ENCODE measurements around the gene RRM2.

RRM2 gene

GRCh38 chr2:10172033-10172871 lies 49.7 kb downstream of the RRM2 start:
- no peak for DNase-seq (ENCODE audit: low read depth)

- no peak for DNase-seq (ENCODE audit: low read depth)
Measured at GRCh38 chr2:10173258-10174005, 50.9 kb downstream of the RRM2 start.

GRCh38 chr2:10174173-10174572 lies 51.6 kb downstream of the RRM2 start:
- DNase-seq (ENCODE audit: low read depth), result no peak

- DNase-seq (ENCODE audit: low read depth), result no peak
Measured at GRCh38 chr2:10175441-10175840, 52.9 kb downstream of the RRM2 start.

- no peak for DNase-seq (ENCODE audit: low read depth)
Measured at GRCh38 chr2:10178751-10179150, 56.2 kb downstream of the RRM2 start.

- no peak for DNase-seq (ENCODE audit: low read depth)
Measured at GRCh38 chr2:10179422-10179821, 56.9 kb downstream of the RRM2 start.

- no peak for DNase-seq (ENCODE audit: low read depth)
Measured at GRCh38 chr2:10180229-10180628, 57.7 kb downstream of the RRM2 start.
